Testis (tissue), 3 donors: ENCODE results near the gene STYXL1. TPM values are rescaled to one million over a fixed set of nuclear protein-coding genes. Genes with fewer than 3 reads are reported as not detected.
A peak's percentile ranks its signal among the peaks of the same experiment; 100 is the strongest.

Experiments used
- DNase-seq: peaks from one replicate; pipeline ENCODE4 v3.0.0-alpha.2; 2019
- H3K27ac ChIP-seq, 2 donors: fragments of 200-600 bp; sonication (generic); one replicate each; pipeline ENCODE4 v1.5.1; 2019
- H3K27me3 ChIP-seq: fragments of 200-600 bp; sonication (generic); one replicate; pipeline ENCODE4 v1.5.1; 2019
- H3K36me3 ChIP-seq: fragments of 200-600 bp; sonication (generic); one replicate; pipeline ENCODE4 v1.5.1; 2017; ENCODE audit warnings: low read depth; ENCODE audit errors: missing control alignments
- H3K4me1 ChIP-seq: fragments of 200-600 bp; sonication (generic); one replicate; pipeline ENCODE4 v1.5.1; 2019
- H3K4me3 ChIP-seq, 2 donors: fragments of 200-600 bp; sonication (generic); one replicate each; pipeline ENCODE4 v1.5.1; 2017 to 2019
- H3K9me3 ChIP-seq: fragments of 200-600 bp; sonication (generic); one replicate; pipeline ENCODE4 v1.5.1; 2017
- POLR2A ChIP-seq: fragments of 450-650 bp; IDR thresholded peaks from one replicate; pipeline ENCODE4 v1.6.1; 2017; ENCODE audit warnings: antibody characterized with exemption, mild to moderate bottlenecking, moderate library complexity
- WGBS, 2 donors: methylation state at CpG; one replicate each; pipeline ENCODE4 v1.1.5; 2018; 5-methylcytosine and 5-hydroxymethylcytosine counted together
- intact Hi-C: fragments of 100-400 bp; cut with DNase I; formaldehyde crosslinking; loops from one replicate; pipeline ENCODE4 v1.15.1; 2023; ENCODE audit warnings: low total_unique reads
- polyA plus RNA-seq: library from polyadenylated mRNA; stranded (reverse); fragments of 350-450 nt; fragmentation: Illumina TruSeq; extraction: RNeasy Lipid Tissue Mini Kit (QIAGEN cat#74804); gene quantifications from one replicate; pipeline ENCODE4 v1.2.3, GENCODE V29; 2014; ENCODE audit warnings: low read depth, low replicate concordance; ENCODE audit not compliant: insufficient read depth
- total RNA-seq, 2 donors: library from RNA; depleted of rRNA; stranded (reverse); fragments of >200 nt; gene quantifications; one replicate each; pipeline ENCODE4 v1.2.3, GENCODE V29; 2016
- TF ChIP-seq, protein P1 (sequence below), 3 experiments: fragments of 450-650 bp in 2 of 3; fragments of 200-600 bp in 1 of 3; sonication (generic) in 1 of 3; IDR thresholded peaks; one replicate each; pipeline ENCODE4 v1.5.1; 2016 to 2019; ENCODE audit warnings: antibody characterized with exemption in 3 of 3, mild to moderate bottlenecking in 2 of 3, moderate library complexity in 1 of 3

STYXL1 gene
- total and polyA plus RNA-seq, 3 donors from 2014 or later, result 47.0 to 122 (median 48.3) TPM

DNA sequence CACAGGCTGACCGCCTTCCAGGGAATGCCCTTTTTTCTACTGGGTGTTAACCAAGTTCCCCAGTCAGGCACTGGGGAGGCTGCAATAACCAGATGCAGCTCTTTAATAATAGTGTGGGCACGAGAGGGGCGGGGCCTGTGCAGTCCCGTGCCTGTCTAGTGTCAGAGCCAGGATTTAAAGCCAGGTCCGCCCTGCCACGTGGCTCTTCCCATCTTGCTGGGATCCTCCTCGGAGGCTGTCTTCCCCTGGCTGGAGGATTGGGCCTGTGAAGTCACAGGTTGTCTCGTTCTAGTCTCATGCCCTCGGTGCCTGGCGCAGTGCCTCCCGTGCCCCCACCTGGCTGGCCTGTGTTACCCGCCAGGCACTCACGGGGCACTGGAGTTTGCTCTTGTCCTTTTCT lies 78.6 kb downstream of the STYXL1 start:
- peak overlapping the region in 1 of 2 donors; percentile 71 for H3K27ac ChIP-seq
- H3K27me3 ChIP-seq, result no peaks in the 10 kb centered on the region
- H3K9me3 ChIP-seq, result no peaks in the 10 kb centered on the region
- H3K36me3 ChIP-seq, result no peaks in the 10 kb centered on the region
- no peak for DNase-seq
- H3K4me3 ChIP-seq, result no peak overlapping the region
- 68 to 78% methylated on average over 13 of the region's 13 CpGs for WGBS, 2 donors
- TF ChIP-seq, protein P1, sequence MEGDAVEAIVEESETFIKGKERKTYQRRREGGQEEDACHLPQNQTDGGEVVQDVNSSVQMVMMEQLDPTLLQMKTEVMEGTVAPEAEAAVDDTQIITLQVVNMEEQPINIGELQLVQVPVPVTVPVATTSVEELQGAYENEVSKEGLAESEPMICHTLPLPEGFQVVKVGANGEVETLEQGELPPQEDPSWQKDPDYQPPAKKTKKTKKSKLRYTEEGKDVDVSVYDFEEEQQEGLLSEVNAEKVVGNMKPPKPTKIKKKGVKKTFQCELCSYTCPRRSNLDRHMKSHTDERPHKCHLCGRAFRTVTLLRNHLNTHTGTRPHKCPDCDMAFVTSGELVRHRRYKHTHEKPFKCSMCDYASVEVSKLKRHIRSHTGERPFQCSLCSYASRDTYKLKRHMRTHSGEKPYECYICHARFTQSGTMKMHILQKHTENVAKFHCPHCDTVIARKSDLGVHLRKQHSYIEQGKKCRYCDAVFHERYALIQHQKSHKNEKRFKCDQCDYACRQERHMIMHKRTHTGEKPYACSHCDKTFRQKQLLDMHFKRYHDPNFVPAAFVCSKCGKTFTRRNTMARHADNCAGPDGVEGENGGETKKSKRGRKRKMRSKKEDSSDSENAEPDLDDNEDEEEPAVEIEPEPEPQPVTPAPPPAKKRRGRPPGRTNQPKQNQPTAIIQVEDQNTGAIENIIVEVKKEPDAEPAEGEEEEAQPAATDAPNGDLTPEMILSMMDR (IDR thresholded peaks at IDR 0.05), result no peak
- no peak for TF ChIP-seq POLR2A
- peaks cover 38% of the 10 kb centered on the region for H3K4me1 ChIP-seq
- intact Hi-C loops, result no loop called here

DNA sequence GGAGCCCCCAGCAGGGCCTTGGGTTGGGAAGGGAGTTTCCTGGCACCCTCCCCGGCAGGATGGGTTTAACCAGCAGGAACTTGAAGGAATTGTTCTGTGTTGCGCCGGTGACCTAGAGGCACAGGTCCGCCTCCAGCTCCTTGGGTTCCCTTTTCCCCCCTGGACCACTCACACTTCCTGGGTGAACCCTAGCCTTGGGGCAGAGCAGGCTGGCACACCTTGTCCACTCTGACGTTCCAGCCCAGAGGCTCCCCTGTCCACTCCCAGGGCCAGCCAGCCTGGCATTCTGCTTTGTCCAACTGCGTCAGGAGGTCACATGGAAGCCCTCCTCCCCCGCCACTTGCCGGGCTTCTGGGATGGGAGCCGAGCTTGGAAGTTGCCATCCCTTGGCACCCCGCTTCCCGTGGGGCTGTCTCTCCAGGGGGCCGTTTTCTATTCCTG lies 79.2 kb downstream of the STYXL1 start:
- WGBS, 2 donors, result 66 to 68% methylated on average over 11 to 12 of the region's 12 CpGs
- Histone ChIP-seq H3K36me3 (no peaks in the 10 kb centered on the region), H3K27ac (peak overlapping the region in 1 of 2 donors; percentile 71), H3K9me3 (no peaks in the 10 kb centered on the region), H3K27me3 (no peaks in the 10 kb centered on the region), H3K4me1 (peaks cover 39% of the 10 kb centered on the region), H3K4me3 (no peak overlapping the region)
- intact Hi-C loops, result no loop called here
- TF ChIP-seq, protein P1 (IDR thresholded peaks at IDR 0.05), result no peak
- TF ChIP-seq POLR2A, result no peak
- DNase-seq, result no peak

- H3K36me3 ChIP-seq, result no peaks in the 10 kb centered on the region
- peaks cover 45% of the 10 kb centered on the region for H3K4me1 ChIP-seq
- no peaks in the 10 kb centered on the region for H3K27me3 ChIP-seq
- H3K27ac ChIP-seq, result peak overlapping the region in 1 of 2 donors; percentile 71
- TF ChIP-seq, protein P1 (IDR thresholded peaks at IDR 0.05), result no peak
- TF ChIP-seq POLR2A, result no peak
- no peak overlapping the region for H3K4me3 ChIP-seq
- H3K9me3 ChIP-seq, result no peaks in the 10 kb centered on the region
- intact Hi-C loops, result no loop called here
- no peak for DNase-seq
- WGBS, 2 donors, result 47% methylated on average over 9 of the region's 10 CpGs; no CpG with 5 or more reads in 1 of the 2 donors
Measured at GRCh38 chr7:75968012-75968411, 79.8 kb downstream of the STYXL1 start.

GRCh38 chr7:75967487-75967997 lies 80.3 kb downstream of the STYXL1 start:
- WGBS, 2 donors, result 45 to 65% methylated on average over 12 to 13 of the region's 13 CpGs
- intact Hi-C loops, result no loop called here
- Histone ChIP-seq H3K36me3 (no peaks in the 10 kb centered on the region), H3K27ac (peak overlapping the region; percentile 33 to 71), H3K4me1 (peaks cover 49% of the 10 kb centered on the region), H3K27me3 (no peaks in the 10 kb centered on the region), H3K9me3 (no peaks in the 10 kb centered on the region), H3K4me3 (no peak overlapping the region)
- TF ChIP-seq, protein P1 (IDR thresholded peaks at IDR 0.05), result no peak
- no peak for TF ChIP-seq POLR2A
- no peak for DNase-seq

- Histone ChIP-seq H3K4me1 (peaks cover 54% of the 10 kb centered on the region), H3K27ac (peak overlapping the region; percentile 33 to 71), H3K4me3 (no peak overlapping the region), H3K9me3 (no peaks in the 10 kb centered on the region), H3K27me3 (no peaks in the 10 kb centered on the region), H3K36me3 (no peaks in the 10 kb centered on the region)
- intact Hi-C loops, result no loop called here
- 62 to 71% methylated on average over 8 to 11 of the region's 11 CpGs for WGBS, 2 donors
- DNase-seq, result no peak
- TF ChIP-seq, protein P1 (IDR thresholded peaks at IDR 0.05), result no peak
- no peak for TF ChIP-seq POLR2A
Measured at GRCh38 chr7:75967055-75967454, 80.7 kb downstream of the STYXL1 start.
